ENCODE measurements around the gene MAL.

Gene MAL

GRCh38 chr2:95057535-95058370, 32.2 kb downstream of the MAL start:
- no peak for DNase-seq (ENCODE audit: extremely low spot score)
- ChIA-PET POLR2A (no interaction called here), CTCF (no interaction called here)
- TF ChIP-seq FOXM1 (IDR thresholded peaks at IDR 0.05; ENCODE audit: borderline replicate concordance) (no peak), TARDBP (IDR thresholded peaks at IDR 0.05) (no peak), FOXK2 (IDR thresholded peaks at IDR 0.05) (no peak), SUZ12 (IDR thresholded peaks at IDR 0.05) (no peak), ELF4 (IDR thresholded peaks at IDR 0.05) (no peak), SP1 (IDR thresholded peaks at IDR 0.05) (no peak), CTBP1 (IDR thresholded peaks at IDR 0.05; ENCODE audit: borderline replicate concordance) (no peak), LEF1 (IDR thresholded peaks at IDR 0.05; ENCODE audit: borderline replicate concordance) (no peak), FOXA1 (IDR thresholded peaks at IDR 0.05) (no peak), HDGF (IDR thresholded peaks at IDR 0.05; ENCODE audit: borderline replicate concordance) (no peak), ZNF384 (IDR thresholded peaks at IDR 0.05) (no peak), BHLHE40 (IDR thresholded peaks at IDR 0.05; ENCODE audit: borderline replicate concordance) (no peak), L3MBTL2 (conservative IDR thresholded peaks at IDR 0.05) (no peak), NFRKB (IDR thresholded peaks at IDR 0.05) (no peak), ARNT (IDR thresholded peaks at IDR 0.05) (no peak)
- TF ChIP-seq, protein P1, sequence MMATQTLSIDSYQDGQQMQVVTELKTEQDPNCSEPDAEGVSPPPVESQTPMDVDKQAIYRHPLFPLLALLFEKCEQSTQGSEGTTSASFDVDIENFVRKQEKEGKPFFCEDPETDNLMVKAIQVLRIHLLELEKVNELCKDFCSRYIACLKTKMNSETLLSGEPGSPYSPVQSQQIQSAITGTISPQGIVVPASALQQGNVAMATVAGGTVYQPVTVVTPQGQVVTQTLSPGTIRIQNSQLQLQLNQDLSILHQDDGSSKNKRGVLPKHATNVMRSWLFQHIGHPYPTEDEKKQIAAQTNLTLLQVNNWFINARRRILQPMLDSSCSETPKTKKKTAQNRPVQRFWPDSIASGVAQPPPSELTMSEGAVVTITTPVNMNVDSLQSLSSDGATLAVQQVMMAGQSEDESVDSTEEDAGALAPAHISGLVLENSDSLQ (IDR thresholded peaks at IDR 0.05): no peak

GRCh38 chr2:95058466-95058988, 33.0 kb downstream of the MAL start:
- no peak for TF ChIP-seq L3MBTL2 (conservative IDR thresholded peaks at IDR 0.05)
- TF ChIP-seq BHLHE40 (IDR thresholded peaks at IDR 0.05; ENCODE audit: borderline replicate concordance): no peak
- TF ChIP-seq SP1 (IDR thresholded peaks at IDR 0.05): no peak
- no peak for TF ChIP-seq FOXK2 (IDR thresholded peaks at IDR 0.05)
- TF ChIP-seq FOXA1 (IDR thresholded peaks at IDR 0.05): no peak
- CTCF ChIA-PET: no interaction called here
- DNase-seq (ENCODE audit: extremely low spot score): no peak
- POLR2A ChIA-PET: no interaction called here

DNA sequence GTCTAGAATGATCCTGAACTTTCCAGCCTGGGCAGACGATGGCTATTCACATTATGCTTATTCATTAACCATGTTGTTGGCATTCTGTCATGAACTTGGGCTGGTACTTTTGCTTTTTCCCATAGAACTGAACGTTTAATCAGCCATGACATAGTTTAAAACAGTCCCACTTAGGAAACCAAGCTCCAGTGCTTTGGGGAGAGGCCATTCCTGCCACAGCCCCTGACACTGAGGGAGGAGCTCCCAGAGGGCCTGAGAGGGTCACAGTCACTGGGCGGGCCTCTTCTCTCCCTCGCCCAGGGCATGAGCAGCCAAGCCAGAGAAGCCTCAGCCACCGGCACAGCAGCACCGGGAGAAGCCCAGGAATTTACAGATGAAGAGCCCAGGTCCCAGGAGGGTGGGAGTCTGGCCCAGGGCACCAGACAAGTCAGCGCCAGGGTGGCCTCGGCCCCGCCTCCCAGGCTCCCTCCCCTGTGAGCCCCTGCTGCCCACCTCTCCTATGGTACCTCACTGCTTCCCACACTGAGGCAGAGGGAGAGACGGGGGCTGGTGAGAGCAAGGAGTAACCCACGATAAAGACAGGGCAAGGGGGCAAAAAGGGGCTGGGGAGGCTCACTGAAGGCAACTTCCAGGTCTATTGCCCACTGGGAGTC, 33.6 kb downstream of the MAL start:
- ChIA-PET CTCF (no interaction called here), POLR2A (no interaction called here)
- no peak for DNase-seq (ENCODE audit: extremely low spot score)
- TF ChIP-seq ZNF384 (IDR thresholded peaks at IDR 0.05) (no peak), TARDBP (IDR thresholded peaks at IDR 0.05) (no peak), SP1 (IDR thresholded peaks at IDR 0.05) (no peak), ELF4 (IDR thresholded peaks at IDR 0.05) (no peak), BHLHE40 (IDR thresholded peaks at IDR 0.05; ENCODE audit: borderline replicate concordance) (no peak)

DNA sequence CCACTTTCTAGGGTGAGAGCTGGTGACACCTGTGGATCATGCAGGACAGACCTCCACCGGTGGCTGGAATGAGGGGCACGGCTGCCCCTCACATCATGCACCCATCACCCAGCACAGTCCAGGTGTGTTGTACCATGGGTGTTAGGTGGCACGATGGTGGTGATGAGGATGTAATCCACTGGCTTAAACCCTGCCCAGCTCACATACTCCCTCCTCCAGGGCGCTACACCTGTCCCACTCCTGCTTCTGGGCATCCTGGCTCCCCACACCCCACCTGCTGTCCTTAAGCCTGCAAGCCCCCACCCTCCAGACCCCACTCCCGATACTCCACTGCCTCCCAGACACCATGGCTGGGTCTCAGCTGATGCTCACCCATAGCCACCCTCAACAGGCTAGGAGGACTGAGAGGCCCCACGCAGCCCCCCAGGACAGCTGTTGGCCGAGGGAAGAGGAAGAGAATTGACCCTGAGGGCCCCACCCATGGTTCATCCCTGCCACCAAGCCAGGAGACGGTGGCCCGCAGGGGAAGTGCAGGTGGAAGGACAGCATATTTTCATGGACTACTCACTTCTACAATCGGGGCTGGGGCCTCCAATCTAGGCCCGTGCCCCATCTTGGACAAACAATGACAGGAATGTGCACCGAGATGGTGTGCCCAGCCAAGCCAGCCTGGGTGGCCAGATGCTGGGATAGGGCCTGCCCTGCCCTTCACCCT, 34.3 kb downstream of the MAL start:
- no peak for DNase-seq (ENCODE audit: extremely low spot score)
- no peak for TF ChIP-seq TARDBP (IDR thresholded peaks at IDR 0.05)
- no peak for TF ChIP-seq BHLHE40 (IDR thresholded peaks at IDR 0.05; ENCODE audit: borderline replicate concordance)
- TF ChIP-seq FOXM1 (IDR thresholded peaks at IDR 0.05; ENCODE audit: borderline replicate concordance): no peak
- no peak for TF ChIP-seq NFRKB (IDR thresholded peaks at IDR 0.05)
- no peak for TF ChIP-seq ZNF384 (IDR thresholded peaks at IDR 0.05)
- TF ChIP-seq, protein P1 (IDR thresholded peaks at IDR 0.05): no peak
- TF ChIP-seq FOXK2 (IDR thresholded peaks at IDR 0.05): no peak
- no peak for TF ChIP-seq LEF1 (IDR thresholded peaks at IDR 0.05; ENCODE audit: borderline replicate concordance)
- TF ChIP-seq FOXA1 (IDR thresholded peaks at IDR 0.05): no peak
- POLR2A ChIA-PET: no interaction called here
- CTCF ChIA-PET: no interaction called here

- TF ChIP-seq ARNT (IDR thresholded peaks at IDR 0.05) (no peak), FOXK2 (IDR thresholded peaks at IDR 0.05) (no peak), FOXA1 (IDR thresholded peaks at IDR 0.05) (no peak), BHLHE40 (IDR thresholded peaks at IDR 0.05; ENCODE audit: borderline replicate concordance) (no peak), SP1 (IDR thresholded peaks at IDR 0.05) (no peak), SUZ12 (IDR thresholded peaks at IDR 0.05) (no peak), LEF1 (IDR thresholded peaks at IDR 0.05; ENCODE audit: borderline replicate concordance) (no peak), ZNF384 (IDR thresholded peaks at IDR 0.05) (no peak), CTBP1 (IDR thresholded peaks at IDR 0.05; ENCODE audit: borderline replicate concordance) (no peak), L3MBTL2 (conservative IDR thresholded peaks at IDR 0.05) (no peak)
- TF ChIP-seq, protein P1 (IDR thresholded peaks at IDR 0.05): no peak
Observed at GRCh38 chr2:95060446-95061118, 35.1 kb downstream of the MAL start.

More at GRCh38 chr2:95060446-95061118, 35.1 kb downstream of the MAL start:
- ChIA-PET POLR2A (no interaction called here), CTCF (no interaction called here)
- no peak for DNase-seq (ENCODE audit: extremely low spot score)
